GM12878 (cell line): Measurements from ENCODE around the gene SPAG9. TPM values are rescaled to one million over a fixed set of nuclear protein-coding genes. Genes with fewer than 3 reads are reported as not detected.

Source experiments
- ASH2L ChIP-seq: fragments of 300-600, 200-600 bp; sonication (generic); IDR thresholded peaks from 2 replicates; pipeline ENCODE4 v1.6.1; 2017; ENCODE audit warnings: low read depth, mild to moderate bottlenecking, borderline replicate concordance
- ATF7 ChIP-seq: fragments of 450-650 bp; IDR thresholded peaks from 2 replicates; pipeline ENCODE4 v1.6.1; 2016; ENCODE audit warnings: low read depth, mild to moderate bottlenecking
- CREB1 ChIP-seq: IDR thresholded peaks from 2 replicates; pipeline ENCODE4 v1.6.1; 2012; ENCODE audit warnings: low read depth, mild to moderate bottlenecking, inconsistent platforms
- EGR1 ChIP-seq, 2 experiments: IDR thresholded peaks; 1 replicate in 1 of 2; 2 replicates in 1 of 2; pipeline ENCODE4 v1.6.1; 2011 to 2012; ENCODE audit warnings: low read depth in 2 of 2, low read length in 2 of 2, borderline replicate concordance in 1 of 2, mild to moderate bottlenecking in 1 of 2, moderate library complexity in 1 of 2
- EZH2 ChIP-seq: IDR thresholded peaks from 2 replicates; pipeline ENCODE4 v1.6.1; 2012; ENCODE audit warnings: low read depth, mild to moderate bottlenecking, control low read depth, inconsistent platforms, low read length, borderline replicate concordance; ENCODE audit not compliant: control insufficient read depth
- GATAD2B ChIP-seq: fragments of 450-650 bp; conservative IDR thresholded peaks from 2 replicates; pipeline ENCODE4 v1.6.1; 2017; ENCODE audit warnings: low read depth, mild to moderate bottlenecking, moderate library complexity
- HSF1 ChIP-seq: fragments of 150-350 bp; IDR thresholded peaks from 2 replicates; pipeline ENCODE4 v1.6.1; 2014; ENCODE audit warnings: mild to moderate bottlenecking, low read depth, low read length
- JUNB ChIP-seq: IDR thresholded peaks from 2 replicates; pipeline ENCODE4 v1.6.1; 2016; ENCODE audit warnings: antibody characterized with exemption, mild to moderate bottlenecking
- KDM1A ChIP-seq: fragments of 200-600 bp; sonication (generic); IDR thresholded peaks from 2 replicates; pipeline ENCODE4 v1.6.1; 2016; ENCODE audit warnings: borderline replicate concordance
- MYC ChIP-seq: IDR thresholded peaks from 2 replicates; pipeline ENCODE4 v1.6.1; 2011; ENCODE audit warnings: mild to moderate bottlenecking, low read length, moderate library complexity, inconsistent platforms; ENCODE audit not compliant: insufficient read depth, insufficient replicate concordance, insufficient read length, severe bottlenecking
- NFIC ChIP-seq: IDR thresholded peaks from 2 replicates; pipeline ENCODE4 v1.6.1; 2012; ENCODE audit warnings: low read depth, mild to moderate bottlenecking, inconsistent platforms, low read length, moderate library complexity
- NR2C1 ChIP-seq: fragments of 450-650 bp; IDR thresholded peaks from 2 replicates; pipeline ENCODE4 v1.6.1; 2017; ENCODE audit warnings: antibody characterized with exemption, mild to moderate bottlenecking, moderate library complexity
- PAX8 ChIP-seq: fragments of 450-650 bp; IDR thresholded peaks from 2 replicates; pipeline ENCODE4 v1.6.1; 2017; ENCODE audit warnings: mild to moderate bottlenecking, moderate library complexity
- RBBP5 ChIP-seq: fragments of 200-600 bp; sonication (generic); conservative IDR thresholded peaks from 2 replicates; pipeline ENCODE4 v1.6.1; 2016
- RFX5 ChIP-seq: IDR thresholded peaks from 2 replicates; pipeline ENCODE4 v1.6.1; 2011; ENCODE audit warnings: low read depth, low read length, improper control_type of control experiment
- SMAD5 ChIP-seq: IDR thresholded peaks from 2 replicates; pipeline ENCODE4 v1.6.1; 2016; ENCODE audit warnings: antibody characterized with exemption, low read depth
- SMARCA5 ChIP-seq: fragments of 450-650 bp; IDR thresholded peaks from 2 replicates; pipeline ENCODE4 v1.6.1; 2017; ENCODE audit warnings: mild to moderate bottlenecking
- SMC3 ChIP-seq: IDR thresholded peaks from 2 replicates; pipeline ENCODE4 v1.6.1; 2011; ENCODE audit warnings: low read length, improper control_type of control experiment, borderline replicate concordance
- TCF12 ChIP-seq: IDR thresholded peaks from 2 replicates; pipeline ENCODE4 v1.6.1; 2011; ENCODE audit warnings: low read depth, mild to moderate bottlenecking, low read length
- ZBTB11 ChIP-seq: fragments of 450-650 bp; formaldehyde crosslinking; IDR thresholded peaks from 2 replicates; pipeline ENCODE4 v1.5.0; 2022; ENCODE audit warnings: mild to moderate bottlenecking, missing genetic modification characterization
- ZNF687 ChIP-seq: fragments of 450-650 bp; IDR thresholded peaks from 2 replicates; pipeline ENCODE4 v1.6.1; 2017; ENCODE audit warnings: mild to moderate bottlenecking, moderate library complexity
- ZZZ3 ChIP-seq: IDR thresholded peaks from 2 replicates; pipeline ENCODE4 v1.6.1; 2011; ENCODE audit warnings: low read depth; ENCODE audit not compliant: control insufficient read depth, insufficient read length
- polyA plus RNA-seq, 11 experiments: library from polyadenylated mRNA; depleted of rRNA in 4 of 11; unstranded in 6 of 11; stranded (reverse) in 5 of 11; fragments of >200 nt; fragmentation: Nextera tagmentation in 4 of 11; fragmentation: Illumina TruSeq in 1 of 11; extraction: Ambion mirVana in 4 of 11; extraction: Trizol in 1 of 11; gene quantifications; 1 replicate in 1 of 11; 2 replicates in 10 of 11; pipeline versions ENCODE4 v1.2.1 to v1.2.3, GENCODE V29; 2011 to 2016; ENCODE audit warnings: inconsistent platforms in 2 of 11, missing spikeins in 2 of 11, low read depth in 1 of 11
- total RNA-seq, 4 experiments: library from RNA; depleted of rRNA in 3 of 4; stranded (reverse); fragments of >200 nt in 3 of 4; fragmentation: Illumina TruSeq in 1 of 4; extraction: Trizol in 1 of 4; gene quantifications; 2 replicates each; pipeline versions ENCODE4 v1.2.1 to v1.2.3, GENCODE V29; 2013 to 2021

The SPAG9 gene
- total and polyA plus RNA-seq, 10 of the 15 experiments (the other 5 are each of a cell fraction or from before 2014, with no cell fraction given), result 6.6 to 42.0 (median 24.9) TPM

- TF ChIP-seq ZBTB11 (CRISPR knock-in tag) (no peak), NFIC (no peak; the same call in 1 of the 2 replicates), TCF12 (no peak), RBBP5 (no peak), CREB1 (peak; percentile 81; the same call in 1 of the 2 replicates), NR2C1 (peak; percentile 26; the same call in 1 of the 2 replicates), PAX8 (no peak), ZZZ3 (no peak), SMARCA5 (no peak; the same call in 1 of the 2 replicates), EZH2 (no peak), EGR1 (IDR thresholded peaks at IDR 0.05; ENCODE audit: borderline replicate concordance in 1 of 2, low read depth in 2 of 2, low read length in 2 of 2) (no peak), SMAD5 (no peak), ZNF687 (0 out of 2 replicates have a peak, but pooled peaks have one; percentile 46), RFX5 (no peak), HSF1 (no peak), MYC (no peak), KDM1A (no peak), GATAD2B (no peak), ATF7 (peak; percentile 89), SMC3 (no peak), ASH2L (no peak), JUNB (peak; percentile 61)
Observed at GRCh38 chr17:51029568-51030463, 90.9 kb downstream of the SPAG9 start (continued).
